Esophagus squamous epithelium (tissue), 5 donors: ENCODE data around the gene DRAM2. TPM values are rescaled to one million over a fixed set of nuclear protein-coding genes. Genes with fewer than 3 reads are reported as not detected.
"Not testable (repeated sequence)": the region's sequence is repeated elsewhere in the genome, so short reads cannot be mapped to it uniquely, and the experiment has no call there.

Experiments
- DNase-seq: peaks from one replicate; lab custom pipeline; 2025; lab: John Stamatoyannopoulos, UW
- H3K27ac ChIP-seq, 4 donors: fragments of 200-600 bp; sonication (generic); one replicate each; pipeline ENCODE4 v1.5.1; 2016 to 2019; ENCODE audit warnings: mild to moderate bottlenecking in 1 of 4
- H3K27me3 ChIP-seq, 4 donors: fragments of 200-600 bp; sonication (generic); 1 replicate in 3 of 4; 2 replicates in 1 of 4; pipeline versions ENCODE4 v1.5.1 to v1.6.0; 2017 to 2021; ENCODE audit warnings: antibody characterized with exemption in 1 of 4
- H3K36me3 ChIP-seq, 3 donors: fragments of 200-600 bp; sonication (generic); one replicate each; pipeline ENCODE4 v1.5.1; 2016 to 2019
- H3K4me1 ChIP-seq, 3 donors: fragments of 200-600 bp; sonication (generic); one replicate each; pipeline ENCODE4 v1.5.1; 2017 to 2019
- H3K4me3 ChIP-seq, 4 donors: fragments of 200-600 bp; sonication (generic); 1 replicate in 3 of 4; 2 replicates in 1 of 4; pipeline ENCODE4 v1.5.1; 2016 to 2019; ENCODE audit warnings: mild to moderate bottlenecking in 2 of 4, moderate library complexity in 1 of 4
- H3K9me3 ChIP-seq, 3 donors: fragments of 200-600 bp; sonication (generic); one replicate each; pipeline ENCODE4 v1.5.1; 2016 to 2019
- CTCF ChIP-seq, 6 experiments: fragments of 450-650 bp in 4 of 6; fragments of 200-600 bp in 2 of 6; sonication (generic) in 2 of 6; IDR thresholded peaks; one replicate each; pipeline ENCODE4 v1.5.1; 2016 to 2019; ENCODE audit warnings: antibody characterized with exemption in 6 of 6, mild to moderate bottlenecking in 4 of 6, moderate library complexity in 4 of 6
- POLR2A ChIP-seq, 4 donors: fragments of 450-650 bp; IDR thresholded peaks; one replicate each; pipeline ENCODE4 v1.6.1; 2017; ENCODE audit warnings: antibody characterized with exemption in 4 of 4, mild to moderate bottlenecking in 4 of 4, moderate library complexity in 3 of 4
- WGBS, 2 donors: methylation state at CpG; one replicate each; pipeline ENCODE4 v1.1.5; 2018; 5-methylcytosine and 5-hydroxymethylcytosine counted together
- intact Hi-C: fragments of 100-400 bp; cut with DNase I; formaldehyde crosslinking; loops from one replicate; pipeline ENCODE4 v1.15.0; 2022
- total RNA-seq, 4 donors: library from RNA; depleted of rRNA; stranded (reverse); fragments of >200 nt; gene quantifications; one replicate each; pipeline ENCODE4 v1.1.0, GENCODE V29; 2016
- donor health status: DM: yes; HTN: yes; CAD: no.

Gene DRAM2
- total RNA-seq, 4 donors from 2014 or later = 15.4 to 53.6 (median 26.9) TPM

GRCh38 chr1:111104981-111105380, 34.9 kb downstream of the DRAM2 start:
- TF ChIP-seq POLR2A (IDR thresholded peaks at IDR 0.05) (no peak), CTCF (IDR thresholded peaks at IDR 0.05) (no peak)

GRCh38 chr1:111101854-111102642, 37.8 kb downstream of the DRAM2 start:
- Histone ChIP-seq H3K4me3 (no peak overlapping the region), H3K27ac (no peak overlapping the region), H3K4me1 (no peaks in the 10 kb centered on the region), H3K27me3 (no peaks in the 10 kb centered on the region), H3K36me3 (no peaks in the 10 kb centered on the region), H3K9me3 (peaks cover 0 to 33% (median 15%) of the 10 kb centered on the region in 3 donors)
- WGBS, 2 donors = 68 to 91% methylated on average over 1 to 4 of the region's 5 CpGs
- intact Hi-C loops = no loop called here
- TF ChIP-seq CTCF (IDR thresholded peaks at IDR 0.05) (no peak), POLR2A (IDR thresholded peaks at IDR 0.05) (no peak)
- DNase-seq = no peak

More at GRCh38 chr1:111104981-111105380, 34.9 kb downstream of the DRAM2 start:
- intact Hi-C loops = no loop called here
- H3K27me3 ChIP-seq = no peaks in the 10 kb centered on the region
- WGBS, 2 donors = 89 to 91% methylated on average over 2 of the region's 2 CpGs
- peaks cover 0 to 29% (median 7%) of the 10 kb centered on the region in 3 donors for H3K9me3 ChIP-seq
- no peak for DNase-seq
- no peaks in the 10 kb centered on the region for H3K36me3 ChIP-seq
- no peak overlapping the region for H3K4me3 ChIP-seq
- H3K27ac ChIP-seq = no peak overlapping the region
- H3K4me1 ChIP-seq = no peaks in the 10 kb centered on the region

GRCh38 chr1:111099289-111099688, 40.6 kb downstream of the DRAM2 start:
- DNase-seq = no peak
- H3K9me3 ChIP-seq = peaks cover 0 to 42% (median 25%) of the 10 kb centered on the region in 3 donors
- H3K36me3 ChIP-seq = no peaks in the 10 kb centered on the region
- H3K4me1 ChIP-seq = no peaks in the 10 kb centered on the region
- H3K27ac ChIP-seq = no peak overlapping the region
- no peak overlapping the region for H3K4me3 ChIP-seq
- 63 to 69% methylated on average over 1 of the region's 1 CpG for WGBS, 2 donors
- no peaks in the 10 kb centered on the region for H3K27me3 ChIP-seq
- TF ChIP-seq CTCF (IDR thresholded peaks at IDR 0.05) = no peak
- TF ChIP-seq POLR2A (IDR thresholded peaks at IDR 0.05) = no peak
- intact Hi-C loops = no loop called here

GRCh38 chr1:111097356-111098099, 42.4 kb downstream of the DRAM2 start:
- H3K36me3 ChIP-seq = no peaks in the 10 kb centered on the region
- no peak for TF ChIP-seq CTCF (IDR thresholded peaks at IDR 0.05)
- no peak for TF ChIP-seq POLR2A (IDR thresholded peaks at IDR 0.05)
- WGBS, 2 donors = 75 to 83% methylated on average over 1 to 2 of the region's 2 CpGs
- H3K27ac ChIP-seq = no peak overlapping the region
- H3K4me1 ChIP-seq = no peaks in the 10 kb centered on the region
- peaks cover 0 to 42% (median 25%) of the 10 kb centered on the region in 3 donors for H3K9me3 ChIP-seq
- H3K4me3 ChIP-seq = no peak overlapping the region
- H3K27me3 ChIP-seq = no peaks in the 10 kb centered on the region
- DNase-seq = no peak
- intact Hi-C loops = no loop called here

- DNase-seq, H3K36me3 ChIP-seq, H3K4me3 ChIP-seq, H3K27ac ChIP-seq, intact Hi-C loops, H3K27me3 ChIP-seq, H3K4me1 ChIP-seq: not testable (repeated sequence)
- peaks cover 0 to 42% (median 17%) of the 10 kb centered on the region in 3 donors for H3K9me3 ChIP-seq
- WGBS, 2 donors = 76 to 82% methylated on average over 3 of the region's 3 CpGs
These were observed 44.5 kb downstream of the DRAM2 start for GRCh38 chr1:111095421-111095820.
